Activated CD4-positive, alpha-beta T cell treated with anti-CD3 and anti-CD28 coated beads for 48 hours (primary cell): Measurements from ENCODE around the gene NBPF1.
"Not testable (repeated sequence)": the region's sequence is repeated elsewhere in the genome, so short reads cannot be mapped to it uniquely, and the experiment has no call there.

Source experiments
- DNase-seq: peaks from one replicate; pipeline ENCODE4 v3.0.0-alpha.2; 2020

Gene NBPF1

DNA sequence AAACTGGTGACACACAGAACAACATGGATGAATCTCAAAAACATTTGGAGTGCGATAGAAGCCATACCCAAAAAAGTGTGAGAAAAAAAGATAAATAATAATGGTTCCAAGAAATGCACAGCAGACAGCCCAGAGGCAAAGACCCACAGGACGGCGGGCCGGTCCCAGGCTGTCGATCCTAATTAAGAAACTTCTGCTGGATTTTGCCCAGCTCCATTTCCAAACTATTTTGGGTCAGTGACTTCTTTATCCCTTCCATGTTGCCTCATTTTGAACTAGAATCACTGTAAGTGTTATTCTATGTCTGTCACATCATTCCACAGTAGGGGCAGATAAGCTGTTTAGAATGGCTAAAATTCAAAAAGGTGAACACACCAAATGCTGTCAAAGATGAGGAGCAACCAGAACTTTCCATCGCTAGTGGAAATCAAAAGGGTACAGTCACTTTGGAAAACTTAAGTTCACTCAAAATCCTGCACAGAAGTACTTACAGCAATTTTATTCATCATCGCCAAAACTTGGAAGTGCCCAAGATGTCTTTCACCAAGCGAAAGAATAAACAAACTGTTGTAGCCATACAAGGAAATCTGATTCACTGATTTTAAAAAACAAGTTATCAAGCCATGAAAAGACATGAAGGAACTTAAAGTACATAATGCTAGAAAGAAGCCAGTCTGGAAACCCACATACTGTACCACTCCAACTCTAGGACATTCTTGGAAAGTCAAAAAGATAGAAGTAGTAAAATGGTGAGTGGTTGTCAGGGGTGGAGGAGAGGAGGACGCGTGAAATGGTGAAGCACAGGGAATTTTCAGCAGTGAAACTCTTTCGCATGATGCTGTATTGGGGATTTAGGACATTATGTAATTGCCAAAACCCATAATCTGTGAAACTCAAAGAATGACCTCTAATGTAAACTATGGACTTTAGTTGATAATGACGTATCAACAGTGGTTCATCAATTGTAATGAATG, 7.5 kb downstream of the NBPF1 start:
- no peak for DNase-seq

DNA sequence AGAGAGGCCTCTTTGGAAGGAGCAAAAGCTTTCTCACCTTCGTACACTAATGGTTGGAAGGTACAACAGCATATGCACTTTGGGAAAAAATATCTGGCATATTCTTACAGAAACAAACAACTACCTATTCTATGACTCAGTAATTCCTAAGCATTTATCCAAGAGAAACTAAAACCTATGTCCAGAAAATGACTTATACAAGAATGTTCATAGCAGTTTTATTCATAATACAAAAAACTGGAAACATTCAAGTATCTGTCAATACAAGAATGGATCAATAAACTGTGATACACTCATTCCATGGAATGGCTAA, 8.2 kb downstream of the NBPF1 start:
- DNase-seq, result no peak

DNA sequence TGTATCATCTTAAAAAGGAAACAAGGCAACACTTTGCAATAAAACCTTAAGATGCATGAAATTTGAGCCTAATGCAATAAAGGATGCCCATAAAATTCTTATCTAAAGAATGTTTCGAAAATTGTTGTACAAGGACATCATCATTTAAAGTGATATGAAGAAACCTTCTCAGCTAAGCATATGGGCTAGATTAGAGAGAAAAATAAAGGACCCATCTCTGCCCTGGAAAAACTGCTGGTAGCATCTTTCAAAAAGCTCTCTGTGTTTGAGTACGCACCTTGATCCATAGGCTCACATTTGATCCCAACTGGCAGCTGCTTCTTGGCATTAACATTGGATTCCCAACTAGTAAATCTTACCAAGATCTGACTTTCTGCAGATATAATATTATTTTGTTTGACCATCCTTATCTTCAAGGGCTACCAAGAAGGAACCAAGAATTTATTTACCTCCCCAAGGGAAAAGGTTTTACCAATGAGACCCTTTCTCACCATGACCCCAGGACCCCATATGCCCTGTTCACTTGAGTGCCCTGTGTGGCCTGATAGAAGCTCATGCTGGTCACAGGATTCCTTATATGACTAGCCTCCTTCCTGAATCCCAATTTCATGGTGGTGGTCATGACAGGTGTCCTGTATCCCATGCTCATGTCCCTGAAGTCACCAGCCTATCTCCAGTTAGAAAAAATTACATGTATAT, 8.7 kb downstream of the NBPF1 start:
- not testable (repeated sequence) for DNase-seq

DNA sequence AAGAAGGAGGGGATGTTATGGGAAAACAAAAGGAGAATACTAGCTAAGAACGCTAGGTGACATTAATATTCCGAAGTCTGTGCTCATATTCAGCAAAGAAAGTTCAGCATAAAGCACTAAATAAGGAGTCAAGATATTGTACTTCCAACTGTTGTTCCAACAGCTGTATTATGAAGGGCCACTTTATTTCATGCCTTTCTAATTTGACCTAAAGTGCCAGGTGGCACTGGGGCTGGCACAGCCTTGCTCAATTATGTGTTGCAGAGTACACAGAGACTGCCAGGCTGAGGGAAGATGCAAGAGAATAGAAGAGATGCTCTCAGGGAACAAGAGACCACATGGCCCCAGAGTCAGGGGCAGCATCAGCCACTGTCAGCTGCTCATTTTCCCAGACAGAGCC, 9.7 kb downstream of the NBPF1 start:
- not testable (repeated sequence) for DNase-seq

DNA sequence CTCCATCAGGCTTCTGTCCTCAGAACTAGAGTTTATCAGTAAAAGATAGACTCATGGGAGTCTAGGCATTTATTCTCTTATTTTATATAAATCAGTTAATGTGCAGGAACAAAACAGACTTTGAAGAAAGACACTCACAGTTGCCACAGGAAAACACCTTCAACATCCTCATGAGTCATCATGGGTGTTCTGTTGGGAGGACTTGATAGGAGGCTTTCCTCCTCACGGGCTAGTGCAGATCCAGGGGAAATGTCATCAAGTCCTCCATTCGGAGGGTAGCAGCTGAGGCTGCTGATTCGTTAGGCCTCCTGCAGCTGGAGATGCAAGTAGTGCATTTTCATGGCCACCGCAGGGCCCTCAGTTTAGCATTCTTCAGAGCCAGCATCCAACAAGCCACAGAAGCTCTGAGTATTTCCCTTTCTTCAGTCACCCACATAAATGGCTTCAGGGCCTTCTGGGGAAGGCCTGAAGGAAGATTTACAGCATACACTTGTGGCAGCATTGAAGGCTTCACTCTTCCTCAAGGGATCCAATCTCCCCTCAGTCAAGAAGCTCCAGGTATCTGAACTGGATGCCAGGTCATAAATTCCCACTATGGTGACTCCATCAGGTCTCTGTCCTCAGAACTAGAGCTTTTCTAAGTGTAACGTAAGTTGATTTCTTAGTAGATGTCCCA, 10.9 kb downstream of the NBPF1 start:
- not testable (repeated sequence) for DNase-seq

DNA sequence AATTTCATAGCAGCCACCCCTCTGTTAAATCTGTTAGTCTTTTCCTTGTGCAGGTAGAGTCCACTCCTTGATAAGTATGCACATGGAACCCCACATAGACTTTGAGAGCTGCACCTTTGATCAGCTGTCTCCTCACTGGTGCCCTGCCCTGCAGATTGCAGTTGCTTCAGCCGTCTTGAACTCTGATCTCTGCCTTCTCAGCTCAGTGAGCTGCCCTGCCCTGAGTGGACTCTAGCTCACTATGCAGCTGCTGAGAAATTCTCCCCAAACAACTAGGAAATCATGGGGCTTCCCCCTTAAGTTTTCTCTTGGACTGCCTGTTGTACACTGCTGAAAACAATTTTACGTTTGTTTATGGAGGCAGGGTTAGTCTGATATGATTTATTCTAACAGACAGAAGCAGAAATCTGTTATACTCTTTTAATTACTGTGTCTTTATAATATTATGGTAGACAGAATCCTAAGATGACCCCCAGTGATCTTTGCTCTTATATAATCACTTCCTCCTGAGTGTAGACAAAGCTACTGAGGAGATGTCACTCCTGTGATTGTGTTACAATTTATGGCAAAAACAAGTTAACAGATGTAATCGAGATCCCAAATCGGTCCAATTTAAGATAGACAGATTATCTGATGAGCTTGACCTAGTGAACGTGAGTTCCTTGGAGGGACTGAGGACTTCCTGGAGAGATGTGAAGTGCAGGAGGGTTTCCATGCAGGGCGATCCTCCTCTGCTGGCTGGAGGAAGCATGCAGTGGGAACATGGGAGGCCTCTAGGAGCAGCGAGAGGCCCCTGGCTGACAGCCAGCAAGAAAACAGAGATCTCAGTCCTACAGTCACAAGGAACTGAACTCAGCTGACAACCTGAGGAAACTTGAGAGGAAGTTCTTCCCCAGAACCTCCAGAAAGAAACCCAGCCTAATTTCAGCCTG, 12.2 kb downstream of the NBPF1 start:
- not testable (repeated sequence) for DNase-seq

DNA sequence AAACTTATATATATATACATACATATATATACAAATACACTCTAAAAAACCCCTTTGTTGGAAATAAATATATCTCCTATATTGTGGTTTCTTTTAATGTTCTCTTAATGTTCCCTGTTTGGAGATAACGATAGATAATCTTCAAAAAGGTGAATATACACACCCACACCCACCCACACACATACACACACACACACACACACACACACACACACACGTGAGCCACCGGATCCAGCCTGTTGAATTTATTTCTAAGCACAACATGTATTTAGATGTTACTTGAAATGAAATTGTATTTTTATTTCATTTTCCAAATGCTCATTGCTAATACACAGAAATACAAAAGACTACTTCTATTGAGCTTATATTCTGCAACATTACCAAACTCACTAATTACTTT, 14.0 kb downstream of the NBPF1 start:
- DNase-seq, result not testable (repeated sequence)

DNA sequence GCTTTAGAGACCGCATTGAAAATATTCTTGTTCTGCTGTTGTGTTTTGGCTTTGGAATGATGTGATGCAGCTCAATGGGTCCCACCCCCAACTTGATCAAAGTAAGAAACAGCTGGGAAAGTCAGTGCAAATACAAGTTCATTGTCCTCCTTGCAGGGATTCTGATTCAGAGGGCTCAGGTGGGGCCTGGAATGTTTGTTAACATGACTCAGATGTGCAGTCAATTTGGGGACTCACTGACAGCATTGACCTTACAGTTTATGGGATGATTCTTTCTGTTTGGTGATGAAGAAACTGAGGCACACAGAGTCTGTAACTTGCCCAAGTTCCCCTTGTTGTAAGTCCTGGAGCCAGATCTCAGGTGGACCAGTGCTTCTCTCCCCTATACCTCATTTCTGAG, 18.1 kb downstream of the NBPF1 start:
- not testable (repeated sequence) for DNase-seq

DNA sequence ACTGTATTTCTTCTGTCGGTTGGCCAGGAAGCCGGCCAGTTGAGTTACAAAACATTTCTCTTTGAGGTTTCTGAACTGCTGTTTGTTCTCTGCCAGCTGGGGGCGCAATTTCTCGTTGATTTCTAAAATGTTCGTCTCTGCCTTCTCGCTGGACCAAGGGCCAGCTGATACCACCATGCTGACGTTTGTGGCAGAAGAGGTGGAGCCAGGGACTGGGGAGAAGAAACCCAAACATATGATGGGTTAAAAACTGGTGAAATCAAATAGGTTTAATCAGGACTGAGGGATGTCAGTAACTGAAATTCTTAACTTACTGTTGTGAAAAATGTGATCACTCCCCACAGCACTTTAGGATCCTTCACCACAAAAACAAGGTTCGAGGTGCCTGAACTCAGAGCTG, 21.5 kb downstream of the NBPF1 start:
- DNase-seq, result peak; percentile 29

DNA sequence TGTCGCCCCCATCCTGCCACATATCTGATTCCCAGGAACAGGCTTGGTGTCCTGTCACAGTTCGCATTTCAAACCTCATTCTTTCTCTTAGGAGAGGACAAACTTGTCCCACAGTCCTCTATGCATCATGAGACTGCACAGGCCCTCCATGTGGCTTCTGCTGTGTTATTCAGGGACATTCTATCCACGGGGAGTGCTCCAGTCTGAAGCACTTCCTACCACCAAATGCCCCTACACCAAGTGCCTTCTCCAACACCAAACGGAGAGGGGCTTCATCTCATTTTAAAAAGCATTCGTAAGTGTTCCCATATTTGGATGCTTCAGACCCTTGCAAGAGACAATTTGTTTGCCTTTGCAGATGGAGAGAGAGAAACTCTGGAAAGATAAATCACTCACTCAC, 25.3 kb downstream of the NBPF1 start:
- not testable (repeated sequence) for DNase-seq

DNA sequence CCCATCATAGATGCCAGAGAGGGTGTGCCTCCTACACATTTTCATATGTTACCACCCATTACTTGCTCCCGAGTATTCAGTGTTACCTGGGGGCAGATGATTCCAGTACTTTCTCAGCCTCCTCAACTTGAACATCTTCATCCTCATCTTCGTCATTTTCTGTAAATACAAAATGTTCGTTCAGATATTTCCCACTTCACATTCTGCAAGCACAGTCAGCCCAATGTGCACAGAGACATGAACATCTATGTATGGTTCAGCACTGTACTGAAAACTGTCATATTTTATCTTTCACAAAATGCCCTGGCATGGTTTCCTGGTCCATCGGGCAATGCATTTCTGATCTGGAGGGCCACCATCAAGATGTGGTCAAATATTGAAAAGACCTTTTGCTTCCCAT, 25.7 kb downstream of the NBPF1 start:
- not testable (repeated sequence) for DNase-seq

DNA sequence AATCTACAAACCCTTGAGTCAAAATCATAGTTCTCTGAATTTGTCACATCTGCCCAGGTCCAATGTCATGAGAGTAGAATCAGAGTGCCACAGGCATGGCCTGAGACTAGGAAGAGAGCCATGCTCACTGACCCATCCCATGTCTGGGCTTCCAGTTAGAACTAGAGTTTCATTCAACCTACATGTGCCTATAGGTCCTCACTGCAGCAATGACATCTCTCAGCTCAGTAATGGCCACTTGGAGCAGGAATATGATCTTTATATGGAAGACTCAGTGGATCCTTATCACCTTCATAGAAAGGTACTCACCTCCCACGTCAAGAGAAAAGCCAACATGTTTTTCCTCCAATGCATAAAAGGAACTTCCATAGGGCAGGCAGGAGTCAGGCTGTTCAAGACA, 48.0 kb downstream of the NBPF1 start:
- not testable (repeated sequence) for DNase-seq

DNA sequence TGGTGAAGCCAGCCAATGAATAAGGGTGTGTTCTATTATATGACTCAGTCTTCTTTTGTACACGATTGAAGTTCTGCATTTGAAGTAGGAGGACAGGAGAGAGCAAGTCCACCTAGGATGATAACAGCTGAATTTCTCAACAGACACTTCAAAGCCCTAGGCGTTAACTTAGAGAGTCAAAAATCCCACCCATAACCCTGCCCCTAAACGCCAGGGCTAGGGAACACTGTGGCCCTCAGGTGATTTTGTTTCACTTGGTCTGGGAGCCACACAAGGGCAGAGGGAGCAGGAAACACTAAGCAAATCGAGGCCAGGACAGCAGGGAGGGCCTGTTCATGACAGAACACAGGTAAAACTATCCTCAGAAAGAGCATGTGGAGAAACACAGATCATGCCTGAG, 52.3 kb downstream of the NBPF1 start:
- DNase-seq, result not testable (repeated sequence)

DNA sequence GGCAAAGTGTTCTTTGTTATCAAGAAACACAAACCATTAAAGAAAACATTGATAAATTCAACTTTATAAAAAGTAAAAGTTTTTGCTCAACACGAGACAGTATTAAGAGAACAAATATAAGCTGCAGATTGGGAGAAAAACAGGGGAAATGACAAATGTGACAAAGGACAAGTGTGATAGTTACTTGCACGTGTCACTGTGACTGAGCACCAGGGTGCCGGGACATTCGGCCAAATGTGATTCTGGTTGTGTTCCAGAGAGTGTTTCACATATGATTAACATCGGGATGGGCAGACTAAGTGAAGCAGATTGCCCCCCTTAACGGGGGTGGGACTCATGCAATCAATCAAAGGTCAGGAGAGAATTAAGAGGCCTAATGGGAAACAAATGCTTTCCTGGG, 52.9 kb downstream of the NBPF1 start:
- DNase-seq, result not testable (repeated sequence)

DNA sequence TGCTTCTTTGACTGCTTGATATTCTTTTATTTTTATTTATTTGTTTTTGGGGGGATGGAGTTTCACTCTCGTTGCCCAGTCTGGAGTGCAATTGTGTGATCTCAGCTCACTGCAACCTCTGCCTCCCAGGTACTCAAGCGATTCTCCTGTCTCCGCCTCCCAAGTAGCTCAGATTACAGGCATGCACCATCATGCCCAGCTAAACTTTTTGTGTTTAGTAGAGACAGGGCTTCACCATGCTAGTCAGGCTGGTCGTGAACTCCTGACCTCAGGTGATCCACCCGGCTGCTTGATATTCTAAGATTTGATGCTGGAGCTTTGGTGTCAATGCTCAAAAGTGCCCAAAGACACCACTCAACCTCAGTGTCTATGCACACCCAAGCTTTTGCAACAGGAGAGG, 53.7 kb downstream of the NBPF1 start:
- not testable (repeated sequence) for DNase-seq

DNA sequence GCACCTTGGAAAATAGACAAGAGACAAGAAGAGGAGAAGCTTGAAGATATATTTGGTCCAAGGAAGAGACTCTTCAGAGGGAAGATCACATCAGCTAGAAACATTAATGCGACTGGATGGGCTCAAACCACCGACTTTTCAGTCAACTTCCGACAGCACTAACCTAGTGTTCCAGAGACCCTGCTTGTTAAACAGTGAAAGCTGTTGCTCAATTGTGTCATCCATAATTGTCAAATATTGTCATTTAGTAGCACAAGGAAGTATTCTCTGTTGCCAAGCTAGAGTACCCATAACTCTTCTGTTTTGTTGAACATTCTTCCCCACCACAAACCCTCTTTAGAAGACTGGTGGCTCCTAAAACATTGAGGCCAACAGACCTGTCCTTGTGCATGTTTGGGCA, 56.3 kb downstream of the NBPF1 start:
- DNase-seq, result not testable (repeated sequence)

DNA sequence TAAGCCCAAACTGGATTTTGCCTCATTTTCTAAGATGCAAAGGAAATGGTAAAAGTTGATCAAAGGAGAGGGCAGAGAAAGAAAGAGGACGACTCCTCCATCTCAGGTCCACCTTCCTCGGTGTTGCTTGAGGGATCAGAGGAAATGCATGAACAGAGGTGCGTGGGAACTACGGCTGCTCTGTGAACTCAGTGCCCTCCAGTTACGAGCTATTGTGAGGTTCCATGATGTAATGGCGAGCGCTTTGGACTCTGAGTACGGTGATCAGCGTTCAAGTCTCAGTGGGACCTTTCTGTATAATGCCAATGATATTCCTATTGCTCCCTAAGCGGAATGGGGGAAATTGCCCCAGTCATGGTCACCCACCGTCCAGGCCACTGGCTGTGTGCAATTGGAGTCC, 60.1 kb downstream of the NBPF1 start:
- DNase-seq, result not testable (repeated sequence)

DNA sequence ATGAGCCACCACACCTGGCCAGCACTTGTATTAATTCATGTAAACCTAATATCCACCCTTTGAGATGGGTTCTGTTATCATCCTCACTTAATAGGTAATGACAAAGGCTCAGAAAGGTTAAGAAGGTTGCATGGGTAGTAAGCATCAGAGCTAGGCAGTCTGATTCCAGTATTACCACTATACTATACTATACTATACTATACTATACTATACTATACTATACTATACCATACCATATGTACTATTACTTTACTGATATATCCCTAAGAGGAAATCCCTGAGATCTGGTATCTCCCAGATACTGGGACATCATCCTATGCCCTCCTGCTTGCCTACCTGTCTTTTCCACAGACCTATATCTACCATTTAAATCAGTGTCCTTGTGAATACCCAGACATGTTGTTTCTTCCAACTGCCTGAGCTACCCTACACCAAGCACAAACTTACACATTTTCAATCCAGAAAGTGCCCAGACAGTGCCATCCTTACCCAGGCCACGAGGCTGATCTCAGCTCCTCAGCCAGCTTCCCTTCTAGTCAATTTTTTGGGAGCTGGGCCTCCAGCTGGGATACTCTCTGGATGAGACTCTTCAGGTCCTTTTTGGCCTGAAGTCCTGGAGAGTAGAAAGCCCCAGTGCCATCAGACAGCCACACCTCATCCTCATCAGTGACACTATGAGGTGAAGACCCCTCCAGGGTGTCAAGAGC, 63.0 kb downstream of the NBPF1 start:
- not testable (repeated sequence) for DNase-seq

DNA sequence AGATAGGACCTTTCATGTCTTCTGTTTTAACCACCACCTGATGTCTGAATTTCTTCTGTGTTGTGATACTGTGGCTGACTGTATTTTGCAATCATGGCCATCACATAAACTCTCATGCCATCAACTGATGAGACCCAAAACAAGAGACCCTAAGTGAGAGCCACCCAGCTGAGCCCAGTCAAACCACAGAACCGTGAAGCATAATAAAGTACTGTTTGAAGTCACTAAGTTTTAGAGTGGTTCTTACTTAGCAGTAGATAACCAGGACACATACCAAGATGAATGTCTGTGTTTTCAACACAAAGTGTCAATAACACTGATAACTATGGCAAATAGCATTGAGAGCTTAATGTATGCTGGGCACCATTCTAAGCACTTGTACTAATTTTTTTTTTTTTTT, 63.8 kb downstream of the NBPF1 start:
- not testable (repeated sequence) for DNase-seq

DNA sequence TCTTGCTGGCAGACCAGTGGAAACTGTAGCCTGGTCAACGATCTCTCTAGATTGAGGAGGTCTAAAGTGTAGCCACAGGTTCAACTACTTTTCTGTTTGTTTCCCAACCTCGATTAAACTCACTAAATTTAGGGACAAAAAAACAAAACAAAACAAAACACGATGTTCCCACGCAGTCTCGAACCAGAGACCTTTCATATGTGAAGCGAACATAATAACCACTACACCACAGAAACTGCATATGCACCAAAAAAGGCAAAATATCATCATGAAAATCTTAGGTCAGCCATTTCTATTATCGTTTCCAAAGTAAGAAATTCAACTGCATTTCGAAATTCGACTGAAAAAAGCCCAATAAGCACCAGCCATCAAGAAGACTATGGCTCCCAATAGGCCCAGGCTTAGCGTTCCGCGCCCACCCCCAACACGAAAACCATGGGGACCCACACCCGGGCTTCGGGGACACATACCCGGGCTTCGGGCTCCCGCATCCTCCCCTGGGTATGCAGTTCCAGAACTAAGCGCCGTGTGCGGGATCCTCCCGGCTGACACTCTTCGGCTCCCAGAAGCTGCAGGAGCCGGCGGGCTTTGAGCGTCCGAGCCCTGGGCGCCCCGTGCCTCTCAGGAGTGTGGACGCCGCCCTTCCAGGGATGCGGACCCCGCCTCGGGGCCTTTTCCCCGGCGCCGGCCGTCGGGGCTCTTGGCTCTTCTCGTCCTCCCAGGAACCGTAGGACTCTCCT, 65.7 kb downstream of the NBPF1 start:
- not testable (repeated sequence) for DNase-seq

DNA sequence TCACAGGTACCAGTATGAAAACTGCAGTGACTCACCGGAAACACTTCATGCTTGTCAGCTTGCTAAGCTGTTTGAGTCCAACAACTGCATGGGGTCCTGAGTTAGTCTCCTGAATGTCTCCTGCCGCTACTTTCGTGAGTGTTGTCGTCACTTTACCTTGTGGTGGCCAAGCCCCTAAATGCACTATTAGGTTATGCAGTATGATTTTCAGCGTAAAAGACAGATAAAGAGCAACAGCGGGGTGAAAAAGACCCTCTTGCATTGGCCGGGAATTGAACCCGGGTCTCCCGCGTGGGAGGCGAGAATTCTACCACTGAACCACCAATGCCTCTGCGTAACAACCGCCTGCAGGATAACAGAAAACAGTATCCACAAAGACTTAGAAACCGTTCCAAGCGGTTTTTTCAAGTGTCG, 67.7 kb downstream of the NBPF1 start:
- DNase-seq, result peak; percentile 63
